UCSD-AML1 (cell line): ENCODE data around the gene BUD23.
"Not testable (repeated sequence)": the region's sequence is repeated elsewhere in the genome, so short reads cannot be mapped to it uniquely, and the experiment has no call there.

Source experiments
- DNase-seq: peaks from one replicate; lab custom pipeline; 2025; ENCODE audit not compliant: unreplicated experiment; lab: John Stamatoyannopoulos, UW

The BUD23 gene

DNA sequence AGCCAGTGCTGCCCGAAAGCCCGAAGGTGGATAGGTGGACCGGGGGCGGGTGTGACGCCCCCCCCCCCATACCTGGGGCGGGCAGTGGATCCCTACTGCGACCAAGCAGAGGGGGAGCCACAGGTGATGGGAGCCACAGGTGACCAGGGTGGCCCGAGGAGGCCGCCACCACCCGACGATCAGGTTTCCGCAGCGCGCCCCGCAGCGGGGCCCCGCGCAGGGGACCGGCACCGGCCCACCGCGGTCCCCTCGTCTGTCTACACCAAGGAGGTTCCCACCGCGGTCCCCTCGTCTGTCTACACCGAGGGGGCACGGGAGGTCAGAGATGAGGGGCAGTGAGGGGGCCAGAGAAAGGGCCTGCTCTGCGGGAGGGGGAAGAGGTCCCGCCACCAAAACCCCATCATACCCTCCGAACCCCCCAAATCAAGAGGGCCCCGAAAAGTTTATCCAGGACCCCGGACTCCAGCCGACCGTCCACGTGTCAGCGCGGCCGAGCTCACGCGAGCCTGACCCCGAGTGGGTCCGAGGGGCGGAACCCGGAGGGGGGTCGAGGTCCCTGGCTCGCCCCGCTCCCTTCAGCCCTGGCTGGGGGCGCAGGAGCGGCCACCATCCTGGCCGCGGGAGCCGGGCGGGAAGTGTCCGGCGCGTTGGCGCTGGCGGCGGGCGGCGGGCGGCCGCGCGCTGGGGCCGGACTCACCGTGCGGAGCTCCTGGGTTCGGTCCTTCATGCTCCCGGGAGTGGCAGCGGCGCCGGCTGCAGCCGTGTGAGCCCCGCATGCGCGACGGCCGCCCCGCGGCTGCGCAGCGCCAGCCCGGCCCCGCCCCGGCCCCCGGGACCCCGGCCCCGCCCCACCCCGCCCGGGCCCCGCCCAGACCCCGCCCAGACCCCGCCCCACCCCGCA lies 35.8 kb downstream of the BUD23 start, which contains the start of gene STX1A:
STX1A (minus strand) TSS at position 765 of the 901 bp plus-strand sequence; CDS start at position 727, 38 bp downstream.
- no peak for DNase-seq

DNA sequence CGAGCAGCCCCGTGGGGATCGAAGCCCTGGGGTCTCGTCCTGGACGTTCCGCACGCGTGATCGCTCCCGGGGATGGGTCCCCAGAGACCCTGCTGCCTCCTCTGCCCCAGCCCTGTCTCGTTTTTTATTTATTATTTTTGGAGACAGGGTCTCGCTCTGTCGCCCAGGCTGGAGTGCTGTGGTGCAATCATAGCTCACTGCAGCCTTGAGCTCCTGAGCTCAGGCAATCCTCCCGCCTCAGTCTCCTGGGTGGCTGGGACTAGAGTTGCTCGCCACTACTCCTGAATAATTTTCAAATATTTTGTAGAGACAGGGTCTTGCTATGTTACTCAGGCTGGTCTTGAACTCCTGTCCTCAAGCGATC lies 36.4 kb downstream of the BUD23 start:
- DNase-seq = no peak

DNA sequence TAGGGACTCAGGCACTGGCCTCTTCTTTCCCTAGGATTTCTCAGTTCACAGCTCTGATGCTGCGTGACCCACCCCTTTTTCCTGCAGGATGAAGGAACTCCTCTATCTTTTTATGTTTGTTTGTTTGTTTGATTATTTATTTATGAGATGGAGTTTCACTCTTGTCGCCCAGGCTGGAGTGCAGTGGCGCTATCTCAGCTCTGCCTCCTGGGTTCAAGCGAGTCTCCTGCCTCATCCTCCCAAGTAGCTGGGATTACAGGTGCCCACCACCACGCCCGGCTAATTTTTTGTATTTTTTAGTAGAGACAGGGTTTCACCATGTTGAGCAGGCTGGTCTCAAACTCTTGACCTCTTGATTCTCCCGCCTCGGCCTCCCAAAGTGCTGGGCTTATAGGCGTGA lies 37.0 kb downstream of the BUD23 start:
- not testable (repeated sequence) for DNase-seq

DNA sequence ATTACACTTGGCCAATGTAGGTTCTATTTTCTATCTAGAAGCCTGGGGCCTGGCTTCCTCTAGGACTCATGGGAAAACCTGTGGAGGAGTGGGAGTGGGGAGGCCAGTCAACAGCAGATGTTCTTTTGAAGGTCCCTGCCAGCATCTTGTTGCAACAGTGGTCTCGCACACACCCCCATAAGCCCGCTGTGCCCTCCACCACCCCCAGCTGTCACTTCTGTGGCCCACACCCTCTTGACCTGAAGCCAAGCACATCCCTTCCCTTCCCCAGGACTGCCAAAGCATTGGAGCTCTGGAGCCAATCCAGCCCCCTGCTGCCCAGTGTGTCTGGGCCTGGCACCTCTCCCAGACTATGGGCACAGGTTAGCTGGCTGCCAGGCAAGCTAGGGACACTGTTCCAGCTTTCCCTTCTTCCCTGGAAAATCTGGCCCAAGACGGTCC lies 38.0 kb downstream of the BUD23 start:
- DNase-seq = no peak

DNA sequence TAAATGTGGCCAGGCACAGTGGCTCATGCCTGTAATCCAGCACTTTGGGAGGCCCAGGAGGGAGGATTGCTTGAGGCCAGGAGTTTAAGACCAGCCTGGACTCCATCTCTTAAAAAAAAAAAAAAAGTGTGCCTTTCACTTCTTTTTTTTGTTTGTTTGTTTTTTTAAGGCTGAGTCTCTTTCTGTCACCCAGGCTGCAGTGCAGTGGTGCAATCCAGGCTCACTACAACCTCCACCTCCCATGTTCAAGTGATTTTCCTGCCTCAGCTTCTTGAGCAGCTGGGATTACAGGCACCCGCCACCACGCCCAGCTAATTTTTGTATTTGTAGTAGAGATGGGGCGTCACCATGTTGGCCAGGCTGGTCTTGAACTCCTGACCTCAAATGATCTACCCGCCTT lies 38.8 kb downstream of the BUD23 start:
- not testable (repeated sequence) for DNase-seq

DNA sequence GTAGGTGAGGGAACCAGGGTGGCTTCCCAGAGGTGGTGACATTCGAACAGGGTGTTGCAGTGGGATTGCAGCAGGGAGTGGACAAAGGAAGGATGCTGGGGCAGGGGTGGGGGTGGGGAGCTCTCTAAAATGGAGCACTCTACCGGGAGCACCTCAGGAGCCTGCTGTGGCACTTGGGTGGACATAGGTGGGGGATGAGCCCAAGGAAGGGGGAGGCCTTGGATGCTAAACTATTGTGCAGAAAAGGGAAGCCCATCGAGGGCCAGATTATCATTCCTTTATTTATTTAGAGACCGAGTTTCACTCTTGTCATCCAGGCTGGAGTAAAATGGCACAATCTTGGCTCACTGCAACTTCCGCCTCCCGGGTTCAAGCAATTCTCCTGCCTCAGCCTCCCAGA lies 39.4 kb downstream of the BUD23 start:
- no peak for DNase-seq

DNA sequence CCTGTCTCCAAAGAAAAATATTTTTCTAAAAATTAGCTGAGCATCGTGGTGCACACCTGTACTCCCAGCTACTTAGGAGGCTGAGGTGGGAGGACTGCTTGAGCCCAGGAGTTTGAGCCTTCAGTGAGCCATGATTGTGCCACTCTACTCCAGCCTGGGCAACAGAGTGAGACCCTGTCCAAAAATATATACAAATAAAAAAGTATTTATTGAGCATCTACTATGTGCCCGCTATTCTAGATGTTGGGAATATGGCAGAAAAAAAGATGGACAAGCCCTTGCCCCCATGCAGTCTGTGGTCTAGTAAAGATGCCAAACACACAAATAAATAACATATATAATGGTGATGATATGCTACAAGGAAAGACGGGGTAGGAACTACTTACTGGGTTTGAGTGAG lies 40.4 kb downstream of the BUD23 start:
- DNase-seq = no peak

DNA sequence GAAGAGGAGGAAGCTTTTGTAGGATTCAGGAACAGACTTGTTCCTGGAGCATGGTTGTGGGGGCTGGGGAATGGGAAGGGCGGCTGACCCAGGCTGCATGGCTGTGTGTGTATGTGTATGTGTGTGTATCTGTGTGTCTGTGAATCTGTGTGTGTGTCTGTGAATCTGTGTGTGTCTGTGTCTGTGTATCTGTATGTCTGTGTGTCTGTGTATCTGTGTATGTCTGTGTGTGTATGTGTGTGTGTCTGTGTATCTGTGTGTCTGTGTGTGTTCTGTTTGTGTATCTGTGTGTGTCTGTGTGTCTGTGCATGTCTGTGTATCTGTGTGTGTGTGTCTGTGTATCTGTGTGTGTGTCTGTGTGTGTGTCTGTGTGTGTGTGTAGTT lies 42.7 kb downstream of the BUD23 start:
- no peak for DNase-seq

DNA sequence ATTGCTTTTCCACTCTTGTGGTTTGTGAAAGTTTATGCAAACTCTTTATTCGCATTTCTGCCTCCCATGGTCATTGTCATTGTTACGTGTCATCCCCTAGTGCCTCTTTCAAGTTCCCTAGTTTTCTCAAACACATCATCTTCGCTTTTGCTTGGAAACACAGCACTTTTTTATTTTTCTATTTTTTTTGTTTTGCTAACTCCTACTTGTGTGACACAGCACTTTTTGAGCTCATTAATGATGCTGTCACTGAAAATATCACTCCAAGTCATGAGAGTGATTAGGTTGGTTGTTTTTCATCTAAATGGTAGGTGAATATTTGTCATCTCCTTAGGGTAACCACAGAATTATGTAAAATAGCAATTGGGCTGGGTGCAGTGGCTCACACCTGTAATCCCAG lies 44.6 kb downstream of the BUD23 start:
- DNase-seq = no peak

DNA sequence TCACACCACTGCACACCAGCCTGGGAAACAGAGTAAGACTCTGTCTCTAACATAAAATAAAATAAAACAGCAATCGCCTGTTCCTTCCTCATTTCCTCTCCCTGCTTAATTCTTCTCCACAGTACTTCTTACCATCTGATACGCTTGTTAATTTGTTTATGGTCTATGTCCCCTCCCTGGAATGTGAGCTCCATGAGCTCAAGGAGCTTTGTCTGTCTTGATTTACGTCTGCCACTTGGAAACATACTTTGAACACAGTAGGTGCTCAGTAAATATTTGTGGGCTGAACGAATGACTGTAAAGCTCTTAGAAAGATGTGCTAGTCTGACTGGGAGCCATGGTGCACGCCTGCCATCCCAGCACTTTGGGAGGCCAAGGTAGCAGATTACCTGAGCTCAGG lies 45.2 kb downstream of the BUD23 start:
- no peak for DNase-seq

DNA sequence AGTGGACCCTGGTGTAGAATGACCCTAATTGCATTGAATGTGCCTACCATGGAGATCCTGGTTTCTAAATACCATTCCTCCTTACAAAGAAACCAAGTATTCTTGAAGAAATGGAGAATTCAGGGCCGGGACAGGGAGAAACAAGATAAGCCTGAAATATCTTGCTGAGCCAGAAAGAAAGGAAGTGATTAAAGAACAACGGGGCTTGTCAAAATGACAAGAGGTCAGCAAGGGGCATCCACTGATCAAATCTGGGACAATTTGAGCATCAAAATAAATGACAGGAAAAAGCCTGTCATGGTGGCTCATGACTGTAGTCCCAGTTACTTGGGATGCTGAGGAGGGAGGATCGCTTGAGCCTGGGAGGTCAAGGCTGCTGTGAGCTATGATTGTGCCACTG lies 47.1 kb downstream of the BUD23 start:
- no peak for DNase-seq

DNA sequence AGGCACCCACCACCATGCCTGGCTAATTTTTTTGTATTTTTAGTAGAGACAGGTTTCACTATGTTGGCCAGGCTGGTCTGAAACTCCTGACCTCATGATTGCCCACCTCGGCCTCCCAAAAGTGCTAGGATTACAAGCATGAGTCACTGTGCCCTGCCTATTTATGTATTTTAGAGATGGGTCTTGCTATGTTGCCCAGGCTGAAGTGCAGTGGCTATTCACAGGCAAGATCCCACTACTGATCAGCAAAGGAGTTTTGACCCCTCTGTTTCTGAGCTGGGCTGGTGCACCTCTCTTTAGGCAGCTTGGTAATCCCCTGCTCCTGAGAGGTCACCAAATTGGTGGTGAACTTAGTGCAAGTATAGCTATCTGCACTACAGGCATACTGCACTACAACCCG lies 49.0 kb downstream of the BUD23 start:
- no peak for DNase-seq

DNA sequence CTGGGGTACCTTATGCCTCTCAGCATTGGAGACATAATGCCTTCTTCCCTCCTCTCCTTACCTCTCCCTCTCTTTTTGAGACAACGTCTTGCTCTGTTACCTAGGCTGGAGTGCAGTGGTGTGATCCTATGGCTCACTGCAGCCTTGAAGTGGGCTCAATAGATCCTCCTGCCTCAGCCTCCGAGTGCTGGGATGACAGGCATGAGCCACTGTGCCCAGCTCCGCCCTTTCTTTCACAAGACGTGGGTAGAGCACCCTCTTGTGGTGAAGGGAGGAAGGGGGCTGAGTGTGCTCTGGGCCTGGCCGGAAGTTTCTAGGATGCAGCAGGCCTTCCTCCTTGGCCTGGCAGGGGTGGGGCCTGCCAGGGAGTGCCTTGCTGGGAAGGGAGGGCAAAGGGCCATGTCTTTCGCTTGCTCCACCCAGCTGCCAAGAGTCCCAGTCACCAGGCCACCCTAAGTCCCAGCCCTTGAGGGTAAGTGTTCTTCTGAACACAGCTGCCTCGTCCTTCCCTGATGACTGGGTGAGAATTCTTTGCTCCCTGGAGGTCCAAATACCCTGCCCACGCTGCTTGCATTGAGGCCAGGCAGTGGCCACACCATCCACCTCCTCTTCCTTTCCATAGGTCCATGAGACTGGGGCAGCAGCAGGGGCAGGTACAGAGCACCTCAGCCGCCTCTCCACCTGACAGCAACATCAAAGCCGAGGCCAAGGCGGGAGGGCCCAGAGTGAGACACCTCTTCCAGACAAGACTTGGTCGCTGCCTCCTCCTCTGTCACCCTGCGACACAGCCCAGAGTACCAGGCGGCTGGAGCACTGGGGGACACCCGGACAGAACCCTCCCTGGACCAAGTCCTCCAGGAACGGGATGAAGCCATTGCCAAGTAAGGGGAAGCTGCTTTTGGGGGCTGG lies 51.5 kb downstream of the BUD23 start:
- peak; percentile 79 for DNase-seq

DNA sequence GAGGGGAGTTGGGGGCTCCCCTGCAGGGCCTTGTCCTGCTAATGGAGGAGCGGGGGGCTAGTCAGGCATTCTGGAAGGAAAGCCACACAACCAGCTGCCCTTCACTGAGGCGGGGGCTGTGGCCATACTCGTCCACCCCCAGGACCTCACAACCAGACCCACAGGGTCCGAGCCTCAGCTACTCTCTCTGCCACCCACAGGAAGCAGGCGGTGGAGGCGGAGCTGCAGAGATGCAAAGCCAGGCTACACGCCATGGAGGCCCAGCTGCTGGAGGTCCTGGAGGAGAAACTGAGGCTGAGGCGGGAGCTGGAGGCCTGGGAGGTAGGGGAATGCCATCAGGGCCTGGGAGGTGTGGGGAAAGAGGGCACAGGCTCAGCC lies 52.1 kb downstream of the BUD23 start:
- DNase-seq = no peak

DNA sequence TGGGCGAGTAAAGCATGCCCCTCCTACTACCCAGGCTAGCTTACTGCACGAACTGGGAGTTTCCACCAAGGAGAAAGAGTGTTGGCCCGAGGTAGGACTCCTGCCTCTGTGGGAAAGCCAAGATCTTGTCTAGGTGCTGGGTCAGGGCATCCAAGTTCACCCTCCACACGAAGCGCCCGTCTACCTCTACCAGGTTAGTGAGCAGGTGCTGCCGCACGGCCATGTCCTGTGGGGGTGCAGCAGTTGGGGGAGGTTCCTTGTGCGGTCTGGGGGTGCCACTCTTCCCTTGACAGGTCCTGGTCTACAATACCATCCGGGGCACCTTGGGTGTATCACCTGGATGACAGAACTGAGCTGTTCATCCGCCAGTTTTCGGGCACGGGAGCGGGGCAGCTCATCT lies 53.5 kb downstream of the BUD23 start:
- no peak for DNase-seq

DNA sequence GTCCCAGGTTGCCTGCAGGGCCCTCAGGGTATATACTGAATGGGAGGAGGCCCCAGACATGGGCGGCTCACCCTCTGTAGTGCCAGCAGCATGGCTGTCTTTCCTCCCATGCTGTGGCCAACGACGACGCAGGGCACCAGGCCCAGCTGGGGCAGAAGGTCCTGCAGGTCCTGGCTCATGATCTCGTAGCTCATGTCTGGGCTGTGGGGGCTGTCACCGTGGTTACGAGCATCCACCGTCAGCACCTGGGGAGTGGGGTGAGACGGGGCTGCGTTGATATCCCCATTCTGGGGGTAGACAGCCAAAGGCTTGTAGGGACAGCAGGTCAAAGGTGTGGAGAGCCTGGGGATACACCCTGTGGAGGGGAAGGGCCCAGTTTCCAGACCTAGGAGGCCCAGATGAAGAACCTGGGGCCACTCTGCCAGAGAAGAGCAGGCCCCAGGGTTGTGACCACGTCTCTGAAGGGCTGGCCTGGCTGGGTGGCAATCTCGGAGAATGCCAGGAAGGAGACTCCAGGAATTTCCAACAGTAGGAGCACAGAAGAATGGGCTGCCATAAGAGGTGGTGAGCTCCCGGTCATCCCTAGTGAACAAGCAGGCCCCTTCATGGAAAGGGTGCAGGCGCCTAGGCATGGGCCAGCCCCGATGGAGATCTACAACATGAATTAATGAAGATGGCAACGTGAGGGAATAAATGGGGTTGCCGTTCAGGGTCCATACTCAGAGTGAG lies 54.3 kb downstream of the BUD23 start:
- DNase-seq = no peak

DNA sequence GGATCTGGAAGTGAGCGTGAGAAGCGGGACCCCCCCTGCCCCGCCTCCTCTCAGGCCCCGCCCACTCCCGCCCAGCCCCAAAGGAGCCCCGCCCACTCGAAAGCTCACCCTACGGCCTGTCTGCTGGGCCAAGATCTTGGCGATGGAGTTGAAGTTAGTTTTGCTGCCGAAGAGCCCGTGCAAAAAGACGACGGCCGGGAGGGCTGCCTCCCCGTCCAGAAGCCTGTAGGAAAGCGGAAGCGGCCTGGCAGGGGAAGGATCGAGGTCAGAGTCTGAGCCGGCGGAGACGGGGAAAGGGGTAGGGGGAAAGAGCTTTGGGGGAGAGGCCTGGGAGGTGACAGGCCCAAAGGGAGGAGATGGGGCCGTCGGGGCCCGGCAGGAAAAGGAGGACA lies 54.8 kb downstream of the BUD23 start:
- DNase-seq = peak; percentile 37

DNA sequence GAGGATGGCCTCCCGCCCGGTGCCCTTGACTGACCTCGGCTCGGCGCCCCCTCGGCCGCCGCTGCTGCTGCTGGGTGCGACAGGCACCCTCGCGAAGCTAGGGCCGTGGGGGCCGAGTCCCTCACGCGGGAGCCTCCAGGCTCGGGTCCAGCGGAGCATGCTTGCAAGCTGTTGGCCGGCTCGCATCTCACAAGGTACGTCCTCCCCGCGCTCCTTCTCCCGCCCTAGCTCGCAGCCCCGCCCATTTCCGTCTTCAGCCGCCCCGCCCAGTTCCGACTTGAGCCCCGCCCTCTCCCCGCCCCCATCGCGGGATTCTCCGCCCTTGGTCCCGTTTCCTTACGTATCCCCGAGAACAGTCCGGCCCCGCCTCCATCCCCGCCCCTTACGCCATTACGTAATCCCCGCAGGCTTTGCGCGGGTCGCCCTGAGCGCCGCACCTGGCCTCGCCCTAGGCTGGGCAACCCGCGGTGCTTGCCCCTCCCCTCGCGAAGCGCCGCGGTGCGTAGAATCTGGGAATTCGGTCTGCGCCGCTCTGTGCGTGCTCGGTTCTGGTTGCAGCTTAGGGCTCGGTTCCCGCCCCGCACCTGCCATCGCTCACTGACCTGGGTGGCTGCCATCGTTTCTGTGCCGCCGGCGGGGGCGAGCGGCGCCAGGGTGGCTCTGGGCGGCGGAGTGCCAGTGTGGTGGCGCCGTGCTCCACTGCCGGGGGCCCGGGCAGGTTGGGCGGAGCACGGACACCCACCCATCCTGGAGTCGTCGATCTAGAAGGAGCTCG lies 55.4 kb downstream of the BUD23 start, which contains the start of gene ABHD11:
ABHD11 (minus strand) TSS at position 191 of the 775 bp plus-strand sequence; CDS start at position 159, 32 bp downstream.
- DNase-seq = peak; percentile 90

DNA sequence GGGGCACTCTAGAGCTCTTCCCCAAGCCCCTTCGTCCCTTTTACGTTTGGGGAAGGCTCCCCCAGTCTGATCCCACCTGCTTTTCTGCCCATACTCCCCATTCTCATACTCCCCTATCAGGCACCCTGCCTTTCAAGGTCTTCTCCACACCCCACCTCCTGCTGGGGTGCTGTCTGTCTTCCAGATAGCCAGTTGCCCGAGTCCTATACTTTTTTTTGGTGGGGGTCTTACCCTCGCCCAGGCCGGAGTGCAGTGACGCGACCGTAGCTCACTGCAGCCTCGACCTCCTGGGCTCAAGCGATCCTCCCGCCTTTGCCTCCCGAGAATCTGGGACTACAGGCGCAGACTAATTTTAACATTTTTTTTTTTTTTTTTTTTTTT lies 56.0 kb downstream of the BUD23 start:
- no peak for DNase-seq

DNA sequence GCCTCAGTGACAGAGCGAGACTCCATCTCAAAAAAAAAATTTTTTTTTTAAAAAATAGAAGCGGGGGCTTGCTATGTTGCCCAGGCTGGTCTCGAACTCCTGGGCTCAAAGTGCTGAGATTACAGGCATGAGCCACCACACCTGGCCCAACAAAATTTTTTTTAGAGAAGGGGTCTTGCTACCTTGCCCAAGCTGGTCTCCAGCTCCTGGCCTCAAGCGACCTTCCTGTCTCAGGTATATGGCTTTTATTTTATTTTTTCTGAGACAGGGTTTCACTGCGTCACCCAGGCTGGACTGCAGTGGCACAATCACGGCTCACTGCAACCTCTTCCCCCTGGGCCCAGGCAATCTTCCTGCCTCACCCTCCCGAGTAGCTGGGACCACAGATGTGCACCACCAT lies 56.8 kb downstream of the BUD23 start:
- DNase-seq = no peak
